Right renal cortex interstitium (tissue), 3 donors: Measurements from ENCODE around the gene ERICH2. TPM values are rescaled to one million over a fixed set of nuclear protein-coding genes. Genes with fewer than 3 reads are reported as not detected.

Experiments
- DNase-seq, 3 donors: peaks; one replicate each; pipeline ENCODE4 v3.0.0-alpha.2; 2013; ENCODE audit warnings: low read depth in 3 of 3, low spot score in 2 of 3
- polyA plus RNA-seq, 3 donors: library from polyadenylated mRNA; unstranded; fragments of 120-200 nt; gene quantifications; one replicate each; pipeline ENCODE4 v1.2.1, GENCODE V29; 2013; ENCODE audit not compliant: insufficient read length in 3 of 3

Gene ERICH2
- polyA plus RNA-seq, 3 donors, result 2.2 to 3.1 (median 2.7) TPM

GRCh38 chr2:170836027-170836426 lies 65.8 kb downstream of the ERICH2 start:
- no peak for DNase-seq

- no peak for DNase-seq
Measured at GRCh38 chr2:170840717-170841210, 70.6 kb downstream of the ERICH2 start.

- no peak for DNase-seq
Measured at GRCh38 chr2:170842785-170843184, 72.6 kb downstream of the ERICH2 start.

GRCh38 chr2:170843656-170844055 lies 73.5 kb downstream of the ERICH2 start:
- no peak for DNase-seq

GRCh38 chr2:170845343-170845742 lies 75.2 kb downstream of the ERICH2 start:
- DNase-seq, result no peak

GRCh38 chr2:170846314-170846713 lies 76.1 kb downstream of the ERICH2 start:
- no peak for DNase-seq

GRCh38 chr2:170847716-170848115 lies 77.5 kb downstream of the ERICH2 start:
- no peak for DNase-seq

Other genes with a start within 250 kb of the ERICH2 start
- gene SP5, start 55.0 kb upstream of the ERICH2 start, polyA plus RNA-seq, result under 1 TPM; 0.28 to 0.71 (median 0.38) TPM
- gene GAD1, start 46.5 kb downstream of the ERICH2 start, polyA plus RNA-seq, result 1 to 10 TPM in 2 of 3 donors, under 1 TPM in 1; 0.53 to 1.2 (median 1.0) TPM
- 10 to 100 TPM; 86.1 to 92.4 (median 92.0) TPM for gene GORASP2, start 158.9 kb downstream of the ERICH2 start, polyA plus RNA-seq